ENCODE results near the gene KHDC1.

DNA sequence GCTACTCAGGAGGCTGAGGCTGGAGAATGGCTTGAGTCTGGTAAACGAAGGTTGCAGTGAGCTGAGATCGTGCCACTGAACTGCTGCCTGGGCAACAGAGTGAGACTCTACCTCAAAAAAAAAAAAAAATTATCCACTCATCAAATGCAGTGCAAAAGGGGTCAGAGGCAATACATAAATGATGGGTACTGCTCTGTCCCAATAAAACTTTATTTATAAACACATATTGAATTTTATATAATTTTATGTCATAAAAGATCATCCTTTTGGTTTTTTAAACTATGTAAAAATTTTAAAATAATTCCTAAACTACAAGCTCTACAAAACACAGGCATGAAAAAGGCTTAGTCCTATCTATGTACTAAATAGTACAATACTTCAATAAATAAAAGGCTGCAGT lies 10.3 kb downstream of the KHDC1 start:
- TF ChIP-seq CTCF (IDR thresholded peaks at IDR 0.05), result no peak
- no peak for TF ChIP-seq POLR2A (IDR thresholded peaks at IDR 0.05)

Data from body of pancreas (tissue), 4 donors.